Thoracic aorta (tissue), 2 donors: ENCODE data around the gene AP2A1. TPM values are rescaled to one million over a fixed set of nuclear protein-coding genes. Genes with fewer than 3 reads are reported as not detected.

Experiments
- ATAC-seq: fragments of 150-250 bp; one replicate; pipeline ENCODE4 v1.8.0; 2017; ENCODE audit warnings: low read depth; ENCODE audit not compliant: insufficient number of reproducible peaks, low FRiP score
- DNase-seq: peaks from one replicate; pipeline ENCODE4 v3.0.0-alpha.2; 2020; ENCODE audit warnings: low spot score
- H3K27ac ChIP-seq, 2 donors: fragments of 200-600 bp; sonication (generic); 1 replicate in 1 of 2; 2 replicates in 1 of 2; pipeline ENCODE4 v1.5.1; 2016; ENCODE audit warnings: mild to moderate bottlenecking in 2 of 2, moderate library complexity in 2 of 2
- H3K27me3 ChIP-seq: fragments of 200-600 bp; sonication (generic); replicated peaks from 2 replicates; pipeline ENCODE4 v1.6.0; 2016; ENCODE audit warnings: mild to moderate bottlenecking; ENCODE audit not compliant: insufficient read depth
- H3K36me3 ChIP-seq: fragments of 200-600 bp; sonication (generic); one replicate; pipeline ENCODE4 v1.5.1; 2016
- H3K4me1 ChIP-seq, 2 donors: fragments of 200-600 bp; sonication (generic); 1 replicate in 1 of 2; 2 replicates in 1 of 2; pipeline versions ENCODE4 v1.5.1 to v1.6.0; 2016; ENCODE audit warnings: low read depth in 2 of 2, mild to moderate bottlenecking in 1 of 2; ENCODE audit not compliant: control insufficient read depth in 1 of 2
- H3K4me3 ChIP-seq: fragments of 200-600 bp; sonication (generic); 2 replicates; pipeline ENCODE4 v1.5.1; 2016; ENCODE audit warnings: mild to moderate bottlenecking
- H3K9me3 ChIP-seq: fragments of 200-600 bp; sonication (generic); 2 replicates; pipeline ENCODE4 v1.5.1; 2016
- total RNA-seq, 2 donors: library from RNA; depleted of rRNA; stranded (reverse); fragments of >200 nt; gene quantifications; one replicate each; pipeline versions ENCODE4 v1.1.0 to v1.2.3, GENCODE V29; 2016
- TF ChIP-seq, protein P1 (sequence below): fragments of 200-600 bp; sonication (generic); IDR thresholded peaks from one replicate; pipeline ENCODE4 v1.5.1; 2019; ENCODE audit warnings: antibody characterized with exemption

AP2A1 gene
- total RNA-seq, 2 donors from 2014 or later: 81.1 to 89.7 TPM

DNA sequence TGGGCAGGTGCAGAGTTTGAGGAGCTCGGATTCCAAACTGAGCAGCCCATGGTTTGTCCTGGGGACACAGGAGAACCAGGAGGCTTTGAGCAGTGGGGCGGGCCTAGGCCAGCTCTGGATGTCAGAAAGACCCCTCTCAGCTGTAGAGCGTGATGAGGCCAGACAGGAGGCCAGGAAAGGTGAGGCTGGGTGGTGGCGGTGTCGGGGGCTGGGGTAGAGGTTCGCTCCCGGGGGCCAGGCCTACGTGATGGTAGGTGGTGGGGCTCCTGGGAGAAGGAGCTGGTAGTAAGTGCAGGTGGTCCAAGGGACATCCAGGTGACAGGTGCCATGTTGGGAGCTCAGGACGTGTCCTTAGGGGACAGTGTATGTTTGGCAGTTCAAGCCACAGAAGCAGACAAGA lies 70.6 kb downstream of the AP2A1 start:
- no peaks in the 10 kb centered on the region for H3K9me3 ChIP-seq
- H3K27ac ChIP-seq: no peak overlapping the region
- DNase-seq: no peak
- peaks cover 54% of the 10 kb centered on the region for H3K36me3 ChIP-seq
- H3K27me3 ChIP-seq: no peaks in the 10 kb centered on the region
- ATAC-seq: no peak
- TF ChIP-seq, protein P1, sequence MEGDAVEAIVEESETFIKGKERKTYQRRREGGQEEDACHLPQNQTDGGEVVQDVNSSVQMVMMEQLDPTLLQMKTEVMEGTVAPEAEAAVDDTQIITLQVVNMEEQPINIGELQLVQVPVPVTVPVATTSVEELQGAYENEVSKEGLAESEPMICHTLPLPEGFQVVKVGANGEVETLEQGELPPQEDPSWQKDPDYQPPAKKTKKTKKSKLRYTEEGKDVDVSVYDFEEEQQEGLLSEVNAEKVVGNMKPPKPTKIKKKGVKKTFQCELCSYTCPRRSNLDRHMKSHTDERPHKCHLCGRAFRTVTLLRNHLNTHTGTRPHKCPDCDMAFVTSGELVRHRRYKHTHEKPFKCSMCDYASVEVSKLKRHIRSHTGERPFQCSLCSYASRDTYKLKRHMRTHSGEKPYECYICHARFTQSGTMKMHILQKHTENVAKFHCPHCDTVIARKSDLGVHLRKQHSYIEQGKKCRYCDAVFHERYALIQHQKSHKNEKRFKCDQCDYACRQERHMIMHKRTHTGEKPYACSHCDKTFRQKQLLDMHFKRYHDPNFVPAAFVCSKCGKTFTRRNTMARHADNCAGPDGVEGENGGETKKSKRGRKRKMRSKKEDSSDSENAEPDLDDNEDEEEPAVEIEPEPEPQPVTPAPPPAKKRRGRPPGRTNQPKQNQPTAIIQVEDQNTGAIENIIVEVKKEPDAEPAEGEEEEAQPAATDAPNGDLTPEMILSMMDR: no peak
- no peaks in the 10 kb centered on the region for H3K4me1 ChIP-seq
- no peak overlapping the region for H3K4me3 ChIP-seq

DNA sequence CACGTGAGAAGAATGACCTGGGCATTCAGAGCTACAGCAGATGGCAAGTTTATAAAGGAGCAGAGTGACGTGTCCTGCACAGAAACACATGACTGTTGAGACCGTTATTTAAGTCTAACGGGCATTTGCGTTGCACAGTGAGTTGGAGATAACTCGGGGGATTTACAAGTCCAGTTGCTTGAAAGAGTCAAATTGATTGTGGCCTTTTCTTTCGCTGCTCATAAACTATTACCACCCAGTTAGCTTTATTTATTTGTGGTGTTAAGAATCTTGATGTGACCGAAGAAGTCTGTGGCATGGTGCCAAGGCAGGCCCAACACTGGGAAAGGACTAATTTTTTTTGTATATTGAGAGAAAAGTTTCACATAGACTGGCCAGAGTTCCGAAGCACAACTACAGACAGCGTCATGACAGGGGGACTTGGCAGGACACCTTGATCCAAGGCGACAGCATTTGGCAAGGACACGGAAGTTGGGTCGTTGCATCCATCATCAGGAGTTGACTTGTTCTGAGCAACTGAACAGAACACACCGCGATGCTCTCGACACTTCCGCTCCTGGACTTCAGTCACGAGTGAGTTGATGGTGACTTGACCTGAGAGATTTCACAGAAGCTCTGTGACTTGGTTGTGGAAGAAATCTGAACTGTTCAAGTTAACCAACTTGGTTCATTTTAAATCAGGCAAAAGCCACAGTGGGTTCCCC lies 72.2 kb downstream of the AP2A1 start:
- ATAC-seq (no peak), DNase-seq (no peak)
- Histone ChIP-seq H3K9me3 (no peaks in the 10 kb centered on the region), H3K36me3 (peaks cover 41% of the 10 kb centered on the region), H3K4me3 (no peak overlapping the region), H3K27me3 (no peaks in the 10 kb centered on the region), H3K27ac (no peak overlapping the region), H3K4me1 (no peaks in the 10 kb centered on the region)
- TF ChIP-seq, protein P1: no peak

DNA sequence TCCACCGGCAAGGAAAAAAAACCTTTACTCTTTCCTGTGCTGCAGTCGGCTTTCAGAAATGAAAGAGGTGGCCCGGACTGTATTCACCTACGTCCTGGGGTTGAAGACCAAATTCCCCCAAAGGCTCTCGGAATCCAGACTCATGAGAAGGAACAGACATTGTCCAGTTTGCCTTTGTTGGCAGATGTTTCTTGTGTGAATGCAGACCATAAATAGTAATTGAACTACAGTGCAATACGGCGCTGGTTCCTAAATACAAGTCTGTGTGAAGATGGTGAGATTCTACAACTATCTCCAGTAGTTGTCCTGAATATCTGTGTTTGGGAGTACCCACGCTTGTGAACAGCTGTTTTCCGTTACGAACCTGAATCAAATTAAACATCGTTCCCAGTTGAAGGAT lies 72.9 kb downstream of the AP2A1 start:
- H3K9me3 ChIP-seq: no peaks in the 10 kb centered on the region
- H3K4me3 ChIP-seq: no peak overlapping the region
- DNase-seq (no peak), ATAC-seq (no peak)
- no peaks in the 10 kb centered on the region for H3K27me3 ChIP-seq
- H3K36me3 ChIP-seq: peaks cover 34% of the 10 kb centered on the region
- TF ChIP-seq, protein P1: no peak
- no peak overlapping the region for H3K27ac ChIP-seq
- H3K4me1 ChIP-seq: no peaks in the 10 kb centered on the region

DNA sequence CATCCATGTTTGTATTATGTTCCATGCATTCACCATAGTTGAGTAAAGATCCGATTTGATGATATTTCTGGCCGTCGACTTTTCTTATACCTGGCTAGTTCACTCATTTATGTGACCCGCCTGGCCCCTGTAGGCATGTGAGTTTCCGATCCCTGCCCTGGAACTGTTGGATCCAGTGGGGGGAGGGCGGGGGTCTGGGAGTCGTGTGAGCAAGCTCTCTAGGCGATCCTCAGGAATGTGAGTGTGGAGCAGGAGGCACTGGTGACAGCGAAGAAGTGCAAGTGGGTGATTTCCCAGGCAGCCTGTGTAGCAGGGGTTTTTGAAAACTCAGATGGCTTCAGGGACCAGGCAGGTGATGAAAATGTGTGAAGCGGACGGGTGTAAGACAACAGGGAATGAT lies 73.5 kb downstream of the AP2A1 start:
- Histone ChIP-seq H3K9me3 (no peaks in the 10 kb centered on the region), H3K4me3 (no peak overlapping the region), H3K4me1 (no peaks in the 10 kb centered on the region), H3K36me3 (peaks cover 28% of the 10 kb centered on the region), H3K27me3 (no peaks in the 10 kb centered on the region), H3K27ac (no peak overlapping the region)
- no peak for DNase-seq
- ATAC-seq: no peak
- TF ChIP-seq, protein P1: no peak

DNA sequence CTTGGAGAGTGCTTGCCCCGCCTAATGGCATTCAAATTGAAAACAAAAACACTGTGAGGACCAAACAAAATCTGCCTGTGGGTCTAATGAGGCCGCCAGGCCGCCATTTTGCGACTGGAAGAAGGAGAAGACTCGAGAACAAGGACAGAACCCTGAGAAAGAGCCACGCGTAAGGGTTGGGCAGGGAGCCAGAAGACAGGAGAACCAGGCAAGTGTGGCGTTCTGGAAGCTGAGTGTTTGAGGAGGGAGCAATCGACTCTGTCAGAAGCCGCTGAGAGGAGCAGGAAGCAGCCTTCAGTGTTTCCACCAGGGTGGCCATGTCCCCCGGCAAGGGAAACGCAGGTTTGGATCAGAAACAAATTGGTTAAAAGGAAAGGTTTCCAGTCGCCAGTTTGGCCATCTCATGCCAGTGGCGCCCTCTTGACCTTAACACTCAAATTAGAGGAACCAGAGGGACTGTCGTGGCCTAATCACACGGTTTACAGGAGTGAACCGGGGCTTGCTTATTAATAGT lies 74.0 kb downstream of the AP2A1 start:
- no peak for DNase-seq
- ATAC-seq: no peak
- TF ChIP-seq, protein P1: no peak
- H3K27ac ChIP-seq: no peak overlapping the region
- H3K36me3 ChIP-seq: peaks cover 24% of the 10 kb centered on the region
- H3K27me3 ChIP-seq: no peaks in the 10 kb centered on the region
- no peaks in the 10 kb centered on the region for H3K9me3 ChIP-seq
- H3K4me3 ChIP-seq: no peak overlapping the region
- no peaks in the 10 kb centered on the region for H3K4me1 ChIP-seq
